MM.1S (cell line): ENCODE results near the gene RBM34.

ENCODE experiments used
- CTCF ChIP-seq: fragments of 300-600 bp; sonication (generic); IDR thresholded peaks from 2 replicates; pipeline ENCODE4 v1.5.1; 2016; ENCODE audit warnings: antibody characterized with exemption, low read length, mixed read lengths
- EZH2 ChIP-seq: fragments of 300-600 bp; sonication (generic); optimal IDR thresholded peaks from 2 replicates; pipeline ENCODE3; 2017; ENCODE audit warnings: low read depth, mild to moderate bottlenecking, antibody characterized with exemption, low read length, mixed read lengths

- TF ChIP-seq CTCF: no peak
- no peak for TF ChIP-seq EZH2
Observed at GRCh38 chr1:235206533-235207208, 45.6 kb upstream of the RBM34 start.
